Inflammatory macrophage treated with lipopolysaccharide for 4 hours (primary cell): ENCODE data around the gene CD80.

Source experiments
- DNase-seq: peaks from one replicate; pipeline ENCODE4 v3.0.0-alpha.2; 2020

CD80 gene

GRCh38 chr3:119542168-119542767 is 17.1 kb downstream of the CD80 start:
- no peak for DNase-seq

GRCh38 chr3:119541547-119541946 is 17.9 kb downstream of the CD80 start:
- no peak for DNase-seq

GRCh38 chr3:119538772-119539171 is 20.6 kb downstream of the CD80 start:
- no peak for DNase-seq

- DNase-seq, result no peak
Observed at GRCh38 chr3:119536757-119537156, 22.7 kb downstream of the CD80 start.

GRCh38 chr3:119534296-119534695 is 25.1 kb downstream of the CD80 start:
- DNase-seq, result no peak

- DNase-seq, result no peak
Observed at GRCh38 chr3:119531151-119531550, 28.3 kb downstream of the CD80 start.

- DNase-seq, result no peak
Observed at GRCh38 chr3:119530456-119530855, 29.0 kb downstream of the CD80 start.

- DNase-seq, result no peak
Observed at GRCh38 chr3:119529883-119530282, 29.5 kb downstream of the CD80 start.

GRCh38 chr3:119527714-119528113 is 31.7 kb downstream of the CD80 start:
- DNase-seq, result no peak

- peak; percentile 30 for DNase-seq
Observed at GRCh38 chr3:119524931-119525662, 34.3 kb downstream of the CD80 start.

GRCh38 chr3:119518026-119518425 is 41.4 kb downstream of the CD80 start:
- no peak for DNase-seq

GRCh38 chr3:119517112-119517511 is 42.3 kb downstream of the CD80 start:
- no peak for DNase-seq

GRCh38 chr3:119514637-119515036 is 44.8 kb downstream of the CD80 start:
- no peak for DNase-seq

- DNase-seq, result no peak
Observed at GRCh38 chr3:119510690-119511089, 48.7 kb downstream of the CD80 start.

GRCh38 chr3:119508172-119508845 is 51.1 kb downstream of the CD80 start:
- DNase-seq, result no peak

GRCh38 chr3:119507404-119507803 is 52.0 kb downstream of the CD80 start:
- no peak for DNase-seq

GRCh38 chr3:119506631-119507030 is 52.8 kb downstream of the CD80 start:
- DNase-seq, result peak; percentile 50

GRCh38 chr3:119500901-119501300 is 58.5 kb downstream of the CD80 start:
- DNase-seq, result no peak

- DNase-seq, result no peak
Observed at GRCh38 chr3:119500265-119500664, 59.1 kb downstream of the CD80 start.

- peak; percentile 98 for DNase-seq
Observed at GRCh38 chr3:119498186-119499011, 61.0 kb downstream of the CD80 start, which contains the start of gene TIMMDC1. Gene TIMMDC1 (plus strand): TSS chr3:119498547. CDS start chr3:119498734, 187 bp downstream.

GRCh38 chr3:119497820-119498185 is 61.6 kb downstream of the CD80 start:
- DNase-seq, result no peak

GRCh38 chr3:119494597-119494996 is 64.8 kb downstream of the CD80 start:
- DNase-seq, result no peak

- DNase-seq, result no peak
Observed at GRCh38 chr3:119492810-119493209, 66.6 kb downstream of the CD80 start.
